HEK293 (cell line): ENCODE measurements around the gene PCBP4.

Experiments
- BCL11A ChIP-seq: fragments of 450-650 bp; formaldehyde crosslinking; IDR thresholded peaks from 2 replicates; pipeline ENCODE4 v1.5.1; 2016; ENCODE audit warnings: low read depth, missing biosample characterization, missing genetic modification characterization
- GLI4 ChIP-seq: fragments of 450-650 bp; formaldehyde crosslinking; IDR thresholded peaks from 2 replicates; pipeline ENCODE4 v1.5.1; 2016; ENCODE audit warnings: missing biosample characterization, missing genetic modification characterization
- MZF1 ChIP-seq: fragments of 450-650 bp; formaldehyde crosslinking; IDR thresholded peaks from 2 replicates; pipeline ENCODE4 v1.5.1; 2017; ENCODE audit warnings: missing biosample characterization, missing genetic modification characterization, borderline replicate concordance
- YY1 ChIP-seq: fragments of 450-650 bp; formaldehyde crosslinking; IDR thresholded peaks from 2 replicates; pipeline ENCODE4 v1.5.1; 2018; ENCODE audit warnings: missing biosample characterization, missing genetic modification characterization
- ZNF23 ChIP-seq: fragments of 450-650 bp; formaldehyde crosslinking; IDR thresholded peaks from 2 replicates; pipeline ENCODE4 v1.5.1; 2016; ENCODE audit warnings: missing biosample characterization, missing genetic modification characterization, borderline replicate concordance
- ZNF292 ChIP-seq: fragments of 450-650 bp; formaldehyde crosslinking; IDR thresholded peaks from 2 replicates; pipeline ENCODE4 v1.5.1; 2016; ENCODE audit warnings: low read depth, missing biosample characterization, missing genetic modification characterization, borderline replicate concordance
- TF ChIP-seq, protein P1 (sequence below): fragments of 450-650 bp; formaldehyde crosslinking; IDR thresholded peaks from 2 replicates; pipeline ENCODE4 v1.5.1; 2016; ENCODE audit warnings: missing biosample characterization, missing genetic modification characterization
- TF ChIP-seq, protein P2 (sequence below): fragments of 450-650 bp; formaldehyde crosslinking; IDR thresholded peaks from 2 replicates; pipeline ENCODE4 v1.5.1; 2016; ENCODE audit warnings: missing biosample characterization, missing genetic modification characterization
- TF ChIP-seq, protein P3 (sequence below): fragments of 450-650 bp; formaldehyde crosslinking; IDR thresholded peaks from 2 replicates; pipeline ENCODE4 v1.5.1; 2016; ENCODE audit warnings: missing biosample characterization, missing genetic modification characterization
- TF ChIP-seq, protein P4 (sequence below): fragments of 450-650 bp; formaldehyde crosslinking; IDR thresholded peaks from 2 replicates; pipeline ENCODE4 v1.5.1; 2016; ENCODE audit warnings: missing biosample characterization, missing genetic modification characterization
- TF ChIP-seq, protein P5 (sequence below): fragments of 450-650 bp; formaldehyde crosslinking; IDR thresholded peaks from 2 replicates; pipeline ENCODE4 v1.5.1; 2016; ENCODE audit warnings: missing biosample characterization, missing genetic modification characterization
- TF ChIP-seq, protein P6 (sequence below): fragments of 450-650 bp; formaldehyde crosslinking; IDR thresholded peaks from 2 replicates; pipeline ENCODE4 v1.5.1; 2016; ENCODE audit warnings: missing biosample characterization, missing genetic modification characterization
- TF ChIP-seq, protein P7 (sequence below): fragments of 450-650 bp; formaldehyde crosslinking; IDR thresholded peaks from 2 replicates; pipeline ENCODE4 v1.5.1; 2016; ENCODE audit warnings: missing biosample characterization, missing genetic modification characterization

DNA sequence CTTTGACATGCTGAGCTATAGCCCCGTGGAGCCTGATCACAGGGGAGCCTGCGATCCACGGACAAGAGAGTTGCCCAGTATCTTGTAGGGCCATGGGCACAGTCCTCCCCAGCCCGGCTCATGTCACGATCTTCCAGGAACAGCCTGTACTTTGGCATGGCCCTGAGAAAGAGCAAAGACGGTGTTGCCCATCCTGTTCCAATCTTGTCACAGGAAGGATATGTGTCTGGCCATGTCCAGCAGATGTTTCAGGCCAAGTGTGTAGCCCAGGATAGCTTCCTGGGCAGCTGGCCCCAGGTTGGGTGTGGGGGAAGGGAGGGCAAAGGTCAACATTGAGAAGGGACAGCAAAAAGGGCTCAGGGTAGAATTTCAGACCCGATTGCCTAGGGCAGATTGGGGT lies 45.4 kb upstream of the PCBP4 start:
- no peak for TF ChIP-seq ZNF292
- TF ChIP-seq GLI4 (tag by site-specific recombination), result no peak
- TF ChIP-seq, protein P1, sequence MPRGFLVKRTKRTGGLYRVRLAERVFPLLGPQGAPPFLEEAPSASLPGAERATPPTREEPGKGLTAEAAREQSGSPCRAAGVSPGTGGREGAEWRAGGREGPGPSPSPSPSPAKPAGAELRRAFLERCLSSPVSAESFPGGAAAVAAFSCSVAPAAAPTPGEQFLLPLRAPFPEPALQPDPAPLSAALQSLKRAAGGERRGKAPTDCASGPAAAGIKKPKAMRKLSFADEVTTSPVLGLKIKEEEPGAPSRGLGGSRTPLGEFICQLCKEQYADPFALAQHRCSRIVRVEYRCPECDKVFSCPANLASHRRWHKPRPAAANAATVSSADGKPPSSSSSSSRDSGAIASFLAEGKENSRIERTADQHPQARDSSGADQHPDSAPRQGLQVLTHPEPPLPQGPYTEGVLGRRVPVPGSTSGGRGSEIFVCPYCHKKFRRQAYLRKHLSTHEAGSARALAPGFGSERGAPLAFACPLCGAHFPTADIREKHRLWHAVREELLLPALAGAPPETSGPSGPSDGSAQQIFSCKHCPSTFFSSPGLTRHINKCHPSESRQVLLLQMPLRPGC (tag by site-specific recombination), result no peak
- TF ChIP-seq, protein P2, sequence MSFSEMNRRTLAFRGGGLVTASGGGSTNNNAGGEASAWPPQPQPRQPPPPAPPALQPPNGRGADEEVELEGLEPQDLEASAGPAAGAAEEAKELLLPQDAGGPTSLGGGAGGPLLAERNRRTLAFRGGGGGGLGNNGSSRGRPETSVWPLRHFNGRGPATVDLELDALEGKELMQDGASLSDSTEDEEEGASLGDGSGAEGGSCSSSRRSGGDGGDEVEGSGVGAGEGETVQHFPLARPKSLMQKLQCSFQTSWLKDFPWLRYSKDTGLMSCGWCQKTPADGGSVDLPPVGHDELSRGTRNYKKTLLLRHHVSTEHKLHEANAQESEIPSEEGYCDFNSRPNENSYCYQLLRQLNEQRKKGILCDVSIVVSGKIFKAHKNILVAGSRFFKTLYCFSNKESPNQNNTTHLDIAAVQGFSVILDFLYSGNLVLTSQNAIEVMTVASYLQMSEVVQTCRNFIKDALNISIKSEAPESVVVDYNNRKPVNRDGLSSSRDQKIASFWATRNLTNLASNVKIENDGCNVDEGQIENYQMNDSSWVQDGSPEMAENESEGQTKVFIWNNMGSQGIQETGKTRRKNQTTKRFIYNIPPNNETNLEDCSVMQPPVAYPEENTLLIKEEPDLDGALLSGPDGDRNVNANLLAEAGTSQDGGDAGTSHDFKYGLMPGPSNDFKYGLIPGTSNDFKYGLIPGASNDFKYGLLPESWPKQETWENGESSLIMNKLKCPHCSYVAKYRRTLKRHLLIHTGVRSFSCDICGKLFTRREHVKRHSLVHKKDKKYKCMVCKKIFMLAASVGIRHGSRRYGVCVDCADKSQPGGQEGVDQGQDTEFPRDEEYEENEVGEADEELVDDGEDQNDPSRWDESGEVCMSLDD (tag by site-specific recombination), result no peak
- TF ChIP-seq, protein P3, sequence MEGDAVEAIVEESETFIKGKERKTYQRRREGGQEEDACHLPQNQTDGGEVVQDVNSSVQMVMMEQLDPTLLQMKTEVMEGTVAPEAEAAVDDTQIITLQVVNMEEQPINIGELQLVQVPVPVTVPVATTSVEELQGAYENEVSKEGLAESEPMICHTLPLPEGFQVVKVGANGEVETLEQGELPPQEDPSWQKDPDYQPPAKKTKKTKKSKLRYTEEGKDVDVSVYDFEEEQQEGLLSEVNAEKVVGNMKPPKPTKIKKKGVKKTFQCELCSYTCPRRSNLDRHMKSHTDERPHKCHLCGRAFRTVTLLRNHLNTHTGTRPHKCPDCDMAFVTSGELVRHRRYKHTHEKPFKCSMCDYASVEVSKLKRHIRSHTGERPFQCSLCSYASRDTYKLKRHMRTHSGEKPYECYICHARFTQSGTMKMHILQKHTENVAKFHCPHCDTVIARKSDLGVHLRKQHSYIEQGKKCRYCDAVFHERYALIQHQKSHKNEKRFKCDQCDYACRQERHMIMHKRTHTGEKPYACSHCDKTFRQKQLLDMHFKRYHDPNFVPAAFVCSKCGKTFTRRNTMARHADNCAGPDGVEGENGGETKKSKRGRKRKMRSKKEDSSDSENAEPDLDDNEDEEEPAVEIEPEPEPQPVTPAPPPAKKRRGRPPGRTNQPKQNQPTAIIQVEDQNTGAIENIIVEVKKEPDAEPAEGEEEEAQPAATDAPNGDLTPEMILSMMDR, result no peak
- TF ChIP-seq, protein P4, sequence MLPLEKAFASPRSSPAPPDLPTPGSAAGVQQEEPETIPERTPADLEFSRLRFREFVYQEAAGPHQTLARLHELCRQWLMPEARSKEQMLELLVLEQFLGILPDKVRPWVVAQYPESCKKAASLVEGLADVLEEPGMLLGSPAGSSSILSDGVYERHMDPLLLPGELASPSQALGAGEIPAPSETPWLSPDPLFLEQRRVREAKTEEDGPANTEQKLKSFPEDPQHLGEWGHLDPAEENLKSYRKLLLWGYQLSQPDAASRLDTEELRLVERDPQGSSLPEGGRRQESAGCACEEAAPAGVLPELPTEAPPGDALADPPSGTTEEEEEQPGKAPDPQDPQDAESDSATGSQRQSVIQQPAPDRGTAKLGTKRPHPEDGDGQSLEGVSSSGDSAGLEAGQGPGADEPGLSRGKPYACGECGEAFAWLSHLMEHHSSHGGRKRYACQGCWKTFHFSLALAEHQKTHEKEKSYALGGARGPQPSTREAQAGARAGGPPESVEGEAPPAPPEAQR, result no peak
- TF ChIP-seq, protein P5, sequence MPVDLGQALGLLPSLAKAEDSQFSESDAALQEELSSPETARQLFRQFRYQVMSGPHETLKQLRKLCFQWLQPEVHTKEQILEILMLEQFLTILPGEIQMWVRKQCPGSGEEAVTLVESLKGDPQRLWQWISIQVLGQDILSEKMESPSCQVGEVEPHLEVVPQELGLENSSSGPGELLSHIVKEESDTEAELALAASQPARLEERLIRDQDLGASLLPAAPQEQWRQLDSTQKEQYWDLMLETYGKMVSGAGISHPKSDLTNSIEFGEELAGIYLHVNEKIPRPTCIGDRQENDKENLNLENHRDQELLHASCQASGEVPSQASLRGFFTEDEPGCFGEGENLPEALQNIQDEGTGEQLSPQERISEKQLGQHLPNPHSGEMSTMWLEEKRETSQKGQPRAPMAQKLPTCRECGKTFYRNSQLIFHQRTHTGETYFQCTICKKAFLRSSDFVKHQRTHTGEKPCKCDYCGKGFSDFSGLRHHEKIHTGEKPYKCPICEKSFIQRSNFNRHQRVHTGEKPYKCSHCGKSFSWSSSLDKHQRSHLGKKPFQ, result no peak
- TF ChIP-seq, protein P6, sequence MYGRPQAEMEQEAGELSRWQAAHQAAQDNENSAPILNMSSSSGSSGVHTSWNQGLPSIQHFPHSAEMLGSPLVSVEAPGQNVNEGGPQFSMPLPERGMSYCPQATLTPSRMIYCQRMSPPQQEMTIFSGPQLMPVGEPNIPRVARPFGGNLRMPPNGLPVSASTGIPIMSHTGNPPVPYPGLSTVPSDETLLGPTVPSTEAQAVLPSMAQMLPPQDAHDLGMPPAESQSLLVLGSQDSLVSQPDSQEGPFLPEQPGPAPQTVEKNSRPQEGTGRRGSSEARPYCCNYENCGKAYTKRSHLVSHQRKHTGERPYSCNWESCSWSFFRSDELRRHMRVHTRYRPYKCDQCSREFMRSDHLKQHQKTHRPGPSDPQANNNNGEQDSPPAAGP, result no peak
- TF ChIP-seq BCL11A (tag by site-specific recombination), result no peak
- TF ChIP-seq, protein P7, sequence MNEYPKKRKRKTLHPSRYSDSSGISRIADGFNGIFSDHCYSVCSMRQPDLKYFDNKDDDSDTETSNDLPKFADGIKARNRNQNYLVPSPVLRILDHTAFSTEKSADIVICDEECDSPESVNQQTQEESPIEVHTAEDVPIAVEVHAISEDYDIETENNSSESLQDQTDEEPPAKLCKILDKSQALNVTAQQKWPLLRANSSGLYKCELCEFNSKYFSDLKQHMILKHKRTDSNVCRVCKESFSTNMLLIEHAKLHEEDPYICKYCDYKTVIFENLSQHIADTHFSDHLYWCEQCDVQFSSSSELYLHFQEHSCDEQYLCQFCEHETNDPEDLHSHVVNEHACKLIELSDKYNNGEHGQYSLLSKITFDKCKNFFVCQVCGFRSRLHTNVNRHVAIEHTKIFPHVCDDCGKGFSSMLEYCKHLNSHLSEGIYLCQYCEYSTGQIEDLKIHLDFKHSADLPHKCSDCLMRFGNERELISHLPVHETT (tag by site-specific recombination), result no peak
- TF ChIP-seq YY1 (tag by site-specific recombination), result no peak
- TF ChIP-seq MZF1, result no peak
- no peak for TF ChIP-seq ZNF23 (tag by site-specific recombination)
